ENCODE measurements around the gene CYREN. TPM values are rescaled to one million over a fixed set of nuclear protein-coding genes. Genes with fewer than 3 reads are reported as not detected.
"Not testable (repeated sequence)": the region's sequence is repeated elsewhere in the genome, so short reads cannot be mapped to it uniquely, and the experiment has no call there.

CYREN gene
- total RNA-seq, 1 donor from 2014 or later, result 12.7 TPM

DNA sequence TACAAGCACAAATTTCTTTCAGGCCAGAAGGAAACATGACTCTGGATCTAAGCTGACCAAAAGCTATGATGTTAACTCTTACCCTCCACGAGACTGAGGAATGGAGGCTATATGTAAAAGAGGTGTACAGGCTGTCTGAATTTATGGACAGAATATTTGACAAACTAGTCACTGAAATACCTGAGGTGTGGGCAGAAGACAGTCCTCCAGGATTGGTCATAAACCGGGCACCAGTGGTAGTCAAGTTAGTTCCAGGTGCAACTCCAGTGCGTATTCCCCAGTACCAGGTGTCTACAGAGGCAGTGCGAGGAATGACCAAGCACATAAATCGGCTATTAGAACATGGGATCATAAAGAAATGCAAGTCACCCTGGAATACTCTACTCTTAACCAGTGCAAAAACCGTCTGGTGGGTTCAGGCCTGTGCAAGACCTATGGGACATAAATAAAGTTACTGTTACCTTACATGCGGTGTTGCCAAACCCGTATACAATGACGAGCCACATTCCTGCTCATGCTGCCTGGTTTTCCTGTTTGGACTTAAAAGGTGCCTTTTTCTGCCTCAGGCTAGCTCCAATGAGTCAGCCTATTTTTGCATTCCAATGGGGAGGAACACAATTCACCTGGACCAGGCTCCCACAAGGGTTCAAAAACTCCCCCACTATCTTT, 6.7 kb upstream of the CYREN start:
- DNase-seq (ENCODE audit: low read depth in 2 of 2), result no peak

DNA sequence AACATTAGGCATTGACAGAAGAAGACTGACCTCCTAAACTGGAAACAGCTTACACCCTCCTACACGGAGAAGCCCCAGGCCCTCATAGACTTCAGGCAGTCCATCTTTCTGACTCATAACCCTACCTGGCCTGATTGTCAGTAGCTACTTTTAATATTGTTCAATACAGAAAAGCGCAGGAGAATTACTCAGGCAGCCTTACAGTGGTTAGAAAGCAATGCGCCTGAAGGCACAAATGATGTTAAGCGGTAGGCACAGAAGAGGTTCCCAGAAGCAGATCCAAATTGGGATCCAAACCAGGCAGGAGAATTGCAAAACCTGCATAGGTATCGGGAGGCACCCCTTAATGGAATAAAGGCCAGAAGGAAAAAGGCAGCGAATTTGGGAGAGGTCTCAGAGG, 5.4 kb upstream of the CYREN start:
- no peak for DNase-seq (ENCODE audit: low read depth in 2 of 2)

DNA sequence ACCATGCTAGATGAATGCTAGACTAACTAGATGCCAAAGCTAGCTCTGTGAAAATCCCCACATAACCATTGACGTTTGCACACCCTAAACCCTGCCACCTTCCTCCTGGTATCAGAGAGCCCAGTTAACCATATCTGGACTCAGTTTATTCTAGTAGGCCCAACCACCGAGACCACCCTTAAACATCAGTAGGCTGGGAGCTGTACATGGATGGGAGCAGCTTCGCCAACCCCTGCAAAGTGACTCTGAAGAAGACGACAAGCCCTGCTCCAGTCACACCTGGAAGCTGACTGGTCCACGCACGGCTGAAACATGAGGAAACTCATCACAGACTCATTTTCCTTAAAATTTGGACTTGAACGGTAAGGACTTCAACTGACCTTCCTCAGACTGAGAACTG, 4.4 kb upstream of the CYREN start:
- no peak for DNase-seq (ENCODE audit: low read depth in 2 of 2)

DNA sequence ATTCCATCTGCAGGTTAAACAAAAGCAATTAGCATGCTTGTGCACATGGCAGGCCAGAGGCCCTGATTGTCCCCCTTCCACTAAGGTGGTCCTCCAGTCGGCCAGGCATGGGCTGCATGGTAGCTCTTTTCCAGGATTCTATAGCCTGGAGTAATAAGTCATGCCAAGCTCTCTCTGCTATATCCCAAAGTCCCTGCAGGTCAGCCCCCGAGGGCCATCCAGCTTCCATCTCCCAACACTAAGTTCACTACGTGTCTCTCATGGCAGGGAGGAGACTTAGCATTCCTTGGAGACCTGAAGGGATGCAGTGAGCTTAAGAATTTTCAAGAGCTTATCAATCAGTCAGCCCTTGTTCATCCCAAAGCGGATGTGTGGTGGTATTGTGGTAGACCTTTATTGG, 3.4 kb upstream of the CYREN start:
- DNase-seq (ENCODE audit: low read depth in 2 of 2), result not testable (repeated sequence)

DNA sequence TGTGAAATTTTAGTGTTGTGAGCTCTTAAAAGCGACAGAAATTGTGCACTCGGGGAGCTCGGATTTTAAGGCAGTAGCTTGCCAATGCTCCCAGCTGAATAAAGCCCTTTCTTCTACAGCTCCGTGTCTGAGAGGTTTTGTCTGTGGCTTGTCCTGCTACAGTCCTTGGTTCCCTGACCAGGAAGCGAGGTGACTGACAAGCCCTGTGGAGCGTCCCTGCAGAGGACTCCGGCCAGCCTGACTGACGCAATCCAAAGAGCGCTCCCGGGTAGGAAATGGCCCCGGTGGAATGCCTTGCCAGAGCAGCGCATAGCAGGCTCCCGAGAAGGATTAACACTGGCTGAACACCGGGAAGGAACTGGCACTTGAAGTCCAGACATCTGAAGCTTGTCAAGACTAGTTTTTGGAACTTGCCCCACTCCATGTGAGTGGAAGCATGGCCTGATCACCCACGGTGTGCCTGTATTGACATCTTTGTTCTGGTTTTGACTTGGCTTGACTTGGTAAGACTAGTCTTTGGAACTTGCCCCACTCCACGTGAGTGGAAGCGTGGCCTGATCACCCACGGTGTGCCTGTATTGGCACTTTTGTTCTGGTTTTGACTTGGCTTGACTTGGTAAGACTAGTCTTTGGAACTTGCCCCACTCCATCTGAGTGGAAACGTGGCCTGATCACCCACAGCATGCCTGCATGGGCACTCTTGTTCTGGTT, 1.2 kb upstream of the CYREN start:
- DNase-seq (ENCODE audit: low read depth in 2 of 2), result not testable (repeated sequence)

DNA sequence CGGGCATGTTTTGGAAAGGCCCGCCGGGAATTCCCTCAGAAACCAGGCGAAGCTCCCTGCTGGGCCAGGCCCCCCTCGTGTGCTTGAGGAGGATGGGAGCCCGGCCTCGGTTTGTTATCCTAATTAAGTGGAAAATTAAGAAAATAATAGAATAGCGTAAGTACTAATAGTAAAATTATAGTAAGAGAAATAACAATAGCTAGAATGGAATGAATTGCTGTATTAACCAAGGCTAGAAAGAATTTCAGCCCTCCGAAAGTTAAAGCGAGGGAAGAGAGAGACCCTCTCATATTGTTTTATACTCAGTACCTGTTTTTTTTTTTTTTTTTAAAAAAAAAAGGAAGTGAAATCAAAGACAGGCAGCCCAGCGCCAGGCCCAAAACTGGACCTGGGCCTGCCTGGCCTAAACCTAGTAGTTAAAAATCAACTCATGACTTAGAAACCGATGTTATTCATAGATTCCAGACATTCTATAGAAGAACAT, 533 bp upstream of the CYREN start:
- not testable (repeated sequence) for DNase-seq (ENCODE audit: low read depth in 2 of 2)

DNA sequence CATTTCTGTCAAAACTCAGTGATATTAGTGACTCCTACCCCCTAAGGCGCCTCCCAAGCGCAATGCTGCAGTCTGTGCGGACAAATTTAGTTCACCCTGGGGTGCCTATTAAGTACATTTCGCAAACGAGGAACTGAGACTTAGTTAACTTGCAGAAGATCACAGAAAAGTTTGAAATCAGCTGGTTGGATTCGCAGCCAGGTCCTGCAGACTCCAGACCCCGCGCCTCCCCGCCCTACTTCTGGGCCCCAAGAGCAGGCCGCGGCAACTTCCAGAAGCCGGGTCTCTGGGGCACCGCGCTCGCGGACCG, 588 bp downstream of the CYREN start:
- no peak for DNase-seq (ENCODE audit: low read depth in 2 of 2)

DNA sequence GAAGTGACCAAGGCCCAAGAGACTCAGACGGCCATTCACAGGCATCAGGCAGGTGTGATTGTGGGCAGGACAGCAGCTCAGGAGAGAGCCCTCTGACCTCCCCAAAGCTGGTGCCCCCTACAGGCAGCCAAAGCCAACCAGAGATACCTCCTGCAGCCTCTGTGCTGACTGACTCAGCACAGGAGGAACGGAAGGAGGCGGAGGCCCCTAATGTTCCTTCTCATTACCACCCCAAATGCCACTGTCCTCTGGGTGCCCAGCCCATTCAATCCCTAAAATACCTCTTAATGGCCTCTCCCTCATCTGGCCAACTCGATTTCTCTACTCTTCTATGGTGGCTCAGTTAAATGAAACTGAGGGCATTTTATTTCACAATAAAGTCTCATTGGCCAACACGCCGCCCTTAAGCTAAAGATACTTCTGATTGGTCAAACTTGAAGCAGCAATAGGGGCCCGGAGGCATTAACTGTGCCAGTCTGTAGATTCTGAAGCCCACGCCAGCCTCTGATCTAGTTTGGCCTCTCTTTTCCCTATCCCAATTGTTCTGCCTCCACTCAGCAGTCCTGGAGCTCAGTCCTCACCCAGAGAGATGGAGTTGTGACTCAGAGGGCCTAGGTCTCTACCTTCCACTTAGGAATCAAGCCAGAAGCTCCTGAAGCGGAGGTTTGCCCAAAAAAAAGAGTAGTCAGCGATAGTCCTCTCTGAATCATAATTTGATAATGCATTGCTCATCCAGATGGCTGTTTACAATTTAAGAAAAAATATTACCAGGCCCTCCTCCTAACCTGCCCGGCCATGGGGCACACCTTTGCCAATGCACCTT, 1.2 kb downstream of the CYREN start:
- DNase-seq (ENCODE audit: low read depth in 2 of 2), result peak in 1 of 2 donors; percentile 54

DNA sequence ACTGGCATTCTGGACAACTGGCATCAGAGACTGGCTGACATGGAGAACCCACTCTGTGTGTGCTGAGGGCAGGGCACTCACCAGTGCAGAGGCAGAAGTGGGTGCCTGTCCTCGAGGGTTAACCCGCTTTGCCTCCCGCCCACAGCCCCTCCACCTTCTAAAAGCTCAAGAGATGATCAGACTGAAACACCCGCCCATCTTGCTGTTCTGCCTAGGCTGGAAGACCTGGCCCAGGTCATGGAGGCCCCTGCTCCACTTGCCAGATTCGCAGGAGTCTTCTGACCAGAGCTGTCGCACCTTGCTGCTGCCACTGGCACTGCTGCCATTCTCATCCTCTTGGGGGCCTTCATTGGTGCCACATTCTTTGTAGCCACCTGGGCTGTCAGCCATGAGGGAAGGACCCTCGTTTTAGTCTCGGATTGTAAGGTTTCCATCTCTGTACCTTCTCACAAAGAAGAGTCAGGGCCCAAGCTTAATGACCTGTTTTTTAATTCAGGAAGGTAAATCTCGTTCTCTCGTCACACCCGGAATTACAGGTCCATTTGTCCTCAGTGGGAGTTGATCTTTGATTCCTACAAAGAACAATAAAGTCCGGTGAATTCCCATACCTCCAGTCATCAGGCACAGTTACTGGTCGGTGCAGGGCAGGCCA, 1.9 kb downstream of the CYREN start:
- DNase-seq (ENCODE audit: low read depth in 2 of 2), result no peak

DNA sequence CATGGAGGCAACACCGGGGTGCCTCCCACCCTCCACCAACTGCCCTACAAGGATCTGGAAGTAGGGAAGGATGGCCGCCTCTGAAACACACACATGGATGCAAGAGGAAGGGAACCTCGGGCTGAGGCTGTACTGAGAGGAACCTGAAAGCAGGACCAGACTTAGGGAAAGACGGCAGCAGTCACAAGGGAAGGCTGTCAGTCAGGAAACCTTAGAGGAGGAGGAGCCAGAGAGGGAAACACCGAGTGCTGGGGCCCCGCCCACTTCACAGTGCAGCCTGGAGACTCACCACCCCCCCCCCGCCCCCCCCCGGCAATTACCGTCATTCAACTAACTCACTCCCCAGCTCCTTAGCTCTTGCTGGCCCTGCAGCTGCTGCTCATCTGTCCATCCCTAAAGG, 2.5 kb downstream of the CYREN start:
- peak in 1 of 2 donors; percentile 48 for DNase-seq (ENCODE audit: low read depth in 2 of 2)

DNA sequence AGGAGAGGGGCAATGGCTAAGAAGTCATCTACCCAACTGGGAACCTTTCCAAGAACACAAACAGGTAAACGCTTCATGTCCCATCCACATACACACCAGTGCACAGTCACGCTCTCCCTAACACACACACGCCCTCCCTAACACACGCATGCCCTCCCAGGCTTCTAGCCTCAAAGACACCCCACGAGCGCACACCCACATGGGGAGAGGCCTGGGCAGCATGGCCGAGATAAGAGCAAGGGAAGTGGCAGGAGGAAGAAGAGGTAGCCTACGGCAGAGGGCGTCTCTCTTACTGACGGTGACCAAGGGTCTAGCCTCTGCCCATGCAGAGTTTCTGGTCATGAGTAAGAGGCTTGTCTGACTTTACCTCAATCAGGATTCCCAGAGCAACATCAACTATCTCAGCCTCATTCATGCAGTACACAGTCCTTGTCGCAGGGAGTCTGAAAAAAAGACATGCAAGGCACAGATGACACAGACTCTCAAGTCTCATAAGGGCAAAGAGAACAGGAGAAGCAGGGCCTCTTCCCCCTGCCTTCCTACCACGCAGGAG, 3.1 kb downstream of the CYREN start:
- DNase-seq (ENCODE audit: low read depth in 2 of 2), result no peak

DNA sequence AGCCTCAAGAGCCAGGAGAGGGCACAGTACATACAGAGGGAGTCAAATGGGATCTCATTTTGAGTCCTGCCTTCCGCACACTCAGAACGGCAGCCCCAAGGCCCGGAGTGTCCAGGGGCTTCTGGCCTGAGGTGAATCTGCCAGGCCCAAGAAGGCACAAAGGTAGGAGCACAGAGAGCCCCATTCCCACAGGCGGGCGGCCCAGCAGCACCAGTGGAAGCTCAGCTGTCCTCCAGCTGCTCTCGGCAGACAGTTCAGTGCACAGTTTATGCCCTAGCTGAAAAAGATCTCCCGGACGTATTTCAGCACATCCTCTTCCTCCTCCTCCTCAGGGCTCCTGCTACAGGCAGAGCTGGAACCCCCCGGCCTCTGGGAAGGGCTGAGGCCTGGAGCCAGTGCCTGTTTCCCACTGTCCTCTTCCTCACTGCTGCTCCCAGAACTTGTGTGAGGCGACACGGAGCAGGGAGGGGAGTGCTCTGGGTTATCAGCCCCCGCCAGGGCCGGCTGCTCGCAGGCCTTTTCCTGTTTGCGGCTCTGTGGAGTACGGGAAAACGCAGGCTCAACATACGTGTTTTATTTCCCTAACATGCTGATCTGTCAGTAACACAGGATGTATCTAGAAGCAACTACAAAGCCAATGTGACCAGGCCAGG, 4.0 kb downstream of the CYREN start:
- DNase-seq (ENCODE audit: low read depth in 2 of 2), result peak; percentile 93

DNA sequence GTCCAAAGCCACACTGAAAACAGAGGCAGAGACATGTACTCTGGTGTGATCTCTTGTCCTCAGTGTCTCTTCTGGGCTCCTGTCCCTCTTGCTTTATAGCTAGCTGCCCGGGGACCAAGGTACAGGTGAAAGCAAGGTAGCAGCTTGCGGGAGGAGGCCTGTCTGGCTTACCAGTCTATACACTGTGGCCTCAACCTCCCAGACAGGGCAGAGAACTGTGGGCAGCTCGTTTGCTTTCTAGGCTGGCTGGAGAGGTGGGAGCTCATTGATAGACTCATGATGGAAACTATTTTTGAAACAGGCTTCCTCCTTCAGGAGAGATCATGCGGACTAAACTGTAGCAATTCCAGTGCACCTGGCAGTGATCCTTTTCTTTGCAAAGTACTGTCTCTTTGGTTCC, 4.6 kb downstream of the CYREN start:
- no peak for DNase-seq (ENCODE audit: low read depth in 2 of 2)

DNA sequence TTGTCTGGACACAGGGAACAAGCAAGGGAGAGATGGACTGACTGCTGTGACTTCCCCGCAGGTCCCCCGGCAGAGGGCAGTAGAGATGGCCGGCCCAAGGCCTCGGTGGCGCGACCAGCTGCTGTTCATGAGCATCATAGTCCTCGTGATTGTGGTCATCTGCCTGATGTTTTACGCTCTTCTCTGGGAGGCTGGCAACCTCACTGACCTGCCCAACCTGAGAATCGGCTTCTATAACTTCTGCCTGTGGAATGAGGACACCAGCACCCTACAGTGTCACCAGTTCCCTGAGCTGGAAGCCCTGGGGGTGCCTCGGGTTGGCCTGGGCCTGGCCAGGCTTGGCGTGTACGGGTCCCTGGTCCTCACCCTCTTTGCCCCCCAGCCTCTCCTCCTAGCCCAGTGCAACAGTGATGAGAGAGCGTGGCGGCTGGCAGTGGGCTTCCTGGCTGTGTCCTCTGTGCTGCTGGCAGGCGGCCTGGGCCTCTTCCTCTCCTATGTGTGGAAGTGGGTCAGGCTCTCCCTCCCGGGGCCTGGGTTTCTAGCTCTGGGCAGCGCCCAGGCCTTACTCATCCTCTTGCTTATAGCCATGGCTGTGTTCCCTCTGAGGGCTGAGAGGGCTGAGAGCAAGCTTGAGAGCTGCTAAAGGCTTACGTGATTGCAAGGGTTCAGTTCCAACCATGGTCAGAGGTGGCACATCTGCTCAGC, 6.0 kb downstream of the CYREN start:
- no peak for DNase-seq (ENCODE audit: low read depth in 2 of 2)

DNA sequence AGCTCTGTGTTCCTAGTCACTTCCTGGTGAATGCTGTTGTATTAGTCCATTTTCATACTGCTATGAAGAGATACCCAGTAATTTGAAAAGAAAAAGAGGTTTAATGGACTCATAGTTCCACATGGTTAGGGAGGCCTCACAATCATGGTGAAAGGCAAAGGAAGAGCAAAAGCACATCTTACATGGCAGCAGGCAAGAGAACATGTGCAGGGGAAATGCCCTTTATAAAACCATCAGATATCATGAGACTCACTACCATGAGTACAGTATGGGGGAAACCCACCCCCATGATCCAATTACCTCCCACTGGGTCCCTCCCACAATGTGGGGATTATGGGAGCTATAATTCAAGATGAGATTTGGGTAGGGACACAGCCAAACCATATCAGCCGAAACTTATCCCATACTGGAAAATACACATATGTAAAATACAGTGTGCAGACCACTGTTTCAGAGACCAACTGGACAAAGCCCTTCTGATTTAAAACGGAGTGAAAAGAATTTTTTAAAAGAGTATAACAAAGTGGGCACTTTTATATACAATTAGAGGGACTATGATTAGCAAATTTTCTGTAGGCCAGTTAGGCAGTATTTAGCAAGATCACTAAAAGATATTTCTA, 8.0 kb downstream of the CYREN start:
- DNase-seq (ENCODE audit: low read depth in 2 of 2), result no peak

DNA sequence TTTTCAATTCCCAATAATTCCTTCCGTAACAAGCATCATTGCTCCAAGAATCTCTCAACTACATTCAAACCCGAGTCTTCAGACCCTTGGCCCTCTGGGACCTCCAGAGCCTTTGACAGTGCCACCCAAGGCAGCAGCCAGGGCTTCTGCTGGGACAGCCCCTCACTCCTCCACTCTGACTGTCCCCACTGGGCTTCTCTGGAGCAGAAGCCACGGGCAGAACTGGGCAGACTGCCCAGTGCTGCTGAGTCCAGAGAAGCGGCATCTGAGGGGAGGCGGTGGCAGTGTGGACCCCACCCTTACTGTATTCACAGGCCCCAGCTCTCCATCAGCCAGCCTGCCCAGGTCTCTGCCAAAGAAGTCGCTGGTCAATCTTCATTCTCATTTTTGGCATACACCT, 8.8 kb downstream of the CYREN start:
- DNase-seq (ENCODE audit: low read depth in 2 of 2), result no peak

DNA sequence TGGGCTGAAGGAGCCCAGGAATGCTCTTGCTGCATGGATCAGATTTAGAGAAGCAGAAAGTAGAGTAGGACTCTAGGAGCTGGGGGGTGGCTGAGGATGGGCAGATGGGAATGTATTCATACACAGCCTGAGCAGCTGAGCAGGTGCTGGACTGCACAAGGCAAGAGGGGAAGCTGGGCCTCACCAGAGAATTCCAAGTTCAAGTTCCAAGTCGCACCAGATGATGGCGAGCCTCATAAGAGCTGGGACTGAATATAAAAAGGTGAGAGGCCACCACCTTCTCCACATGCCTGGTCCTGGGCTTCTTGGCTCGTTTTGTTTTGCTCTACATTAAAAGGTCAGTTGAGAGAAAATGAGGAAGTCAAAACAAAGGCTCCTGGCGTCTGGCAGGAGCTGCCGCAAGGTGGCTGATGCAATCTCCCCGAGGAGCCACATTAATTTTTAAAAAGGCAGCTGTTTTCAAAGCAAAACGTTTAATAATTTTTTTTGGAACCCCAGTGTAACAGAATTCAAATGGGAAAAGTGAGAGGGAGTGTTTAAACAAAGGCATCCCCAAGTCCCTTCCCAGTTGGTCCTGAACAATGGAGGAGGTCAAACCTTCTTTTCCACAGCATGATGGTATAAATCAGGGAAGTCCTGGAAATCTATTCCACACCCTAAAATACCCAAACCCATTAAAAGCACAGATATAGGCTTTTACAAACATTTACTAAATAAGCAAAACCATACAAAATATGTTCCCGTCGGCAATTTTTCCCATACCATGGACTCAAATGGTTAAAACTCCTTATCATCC, 9.5 kb downstream of the CYREN start:
- DNase-seq (ENCODE audit: low read depth in 2 of 2), result peak in 1 of 2 donors; percentile 78

DNA sequence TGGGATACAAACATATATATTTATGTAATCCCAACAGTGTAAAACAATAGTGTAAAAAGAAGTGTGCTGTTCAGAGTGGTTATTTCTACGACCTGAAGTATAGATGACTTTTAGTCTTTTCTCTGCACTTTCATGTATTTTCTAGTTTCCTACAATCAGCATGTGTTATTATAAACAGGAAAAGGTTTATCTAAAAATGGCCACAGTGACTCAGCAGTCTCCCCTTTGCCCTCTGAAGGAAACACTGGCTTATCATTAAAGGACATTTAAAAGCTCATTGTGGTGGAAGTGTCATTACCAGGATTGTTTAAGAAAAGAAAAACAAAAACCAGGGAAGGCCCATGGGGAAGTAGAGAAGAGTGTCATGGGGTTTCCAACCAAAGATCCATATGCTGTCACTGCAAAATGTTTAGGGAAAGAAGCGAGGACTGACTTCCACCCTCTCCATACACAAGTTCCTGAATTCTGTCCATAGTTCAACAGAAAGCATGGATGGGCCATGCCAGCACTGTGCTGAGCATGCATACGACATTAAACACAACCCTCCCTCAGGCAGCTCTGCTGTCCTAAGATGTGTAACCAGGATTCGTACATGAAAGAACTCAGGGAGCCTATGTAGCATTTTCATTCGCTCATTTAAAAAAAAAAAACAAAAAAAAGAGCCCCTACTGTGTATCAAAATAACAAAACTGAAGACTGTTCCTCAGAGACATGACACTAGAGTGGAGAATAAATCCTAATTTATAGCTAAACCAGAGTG, 10.2 kb downstream of the CYREN start:
- DNase-seq (ENCODE audit: low read depth in 2 of 2), result peak; percentile 68 to 93

All from dermis microvascular lymphatic vessel endothelial cell (primary cell).